GM19351 (cell line): ENCODE measurements around the gene IRF7.
"Not testable (repeated sequence)": the region's sequence is repeated elsewhere in the genome, so short reads cannot be mapped to it uniquely, and the experiment has no call there.

Source experiments
- ATAC-seq: cut with Tn5 transposase; IDR thresholded peaks from one replicate; pipeline ENCODE4 v1.9.1; 2021; ENCODE audit warnings: mild to moderate bottlenecking, moderate library complexity; ENCODE audit not compliant: unreplicated experiment

The IRF7 gene

GRCh38 chr11:584287-584686 lies 31.5 kb downstream of the IRF7 start:
- ATAC-seq = no peak

- no peak for ATAC-seq
Observed at GRCh38 chr11:581752-582151, 34.0 kb downstream of the IRF7 start.

GRCh38 chr11:581342-581741 lies 34.4 kb downstream of the IRF7 start:
- no peak for ATAC-seq

- no peak for ATAC-seq
Observed at GRCh38 chr11:579830-580601, 35.7 kb downstream of the IRF7 start.

GRCh38 chr11:578276-579035 lies 37.3 kb downstream of the IRF7 start:
- no peak for ATAC-seq

GRCh38 chr11:577611-577894 lies 38.2 kb downstream of the IRF7 start:
- ATAC-seq = no peak

GRCh38 chr11:576811-577610 lies 38.7 kb downstream of the IRF7 start:
- no peak for ATAC-seq

GRCh38 chr11:575996-576768 lies 39.6 kb downstream of the IRF7 start, which contains the start of gene PHRF1:
Gene PHRF1, plus strand, starts transcription at chr11:576470. Its CDS starts 5,043 bp downstream, at chr11:581513.
- ATAC-seq = peak; percentile 86

- ATAC-seq = peak; percentile 32
Observed at GRCh38 chr11:575313-575995, 40.3 kb downstream of the IRF7 start.

- ATAC-seq = no peak
Observed at GRCh38 chr11:574632-575312, 41.0 kb downstream of the IRF7 start.

GRCh38 chr11:574031-574570 lies 41.6 kb downstream of the IRF7 start:
- ATAC-seq = not testable (repeated sequence)

- ATAC-seq = no peak
Observed at GRCh38 chr11:573146-573759, 42.5 kb downstream of the IRF7 start.

GRCh38 chr11:571802-572185 lies 44.0 kb downstream of the IRF7 start:
- ATAC-seq = no peak

GRCh38 chr11:569158-569885 lies 46.4 kb downstream of the IRF7 start:
- no peak for ATAC-seq

GRCh38 chr11:568306-569157 lies 47.2 kb downstream of the IRF7 start:
- ATAC-seq = peak; percentile 90

- ATAC-seq = peak; percentile 15
Observed at GRCh38 chr11:567629-568292, 48.0 kb downstream of the IRF7 start.
